ENCODE data around the gene NACA2. TPM values are rescaled to one million over a fixed set of nuclear protein-coding genes. Genes with fewer than 3 reads are reported as not detected.

Gene NACA2
- total and polyA plus RNA-seq, 2 of the 13 experiments (the other 11 are each of a cell fraction or from before 2014, with no cell fraction given), result 0.21 TPM; not detected in 1

- Histone ChIP-seq H3K9ac (ENCODE audit: insufficient read depth, low read depth, low read length) (no peak overlapping the region), H3K27ac (ENCODE audit: extremely low read length, insufficient read depth, low read length) (no peak overlapping the region), H3K27me3 (ENCODE audit: control insufficient read depth in 1 of 2, insufficient read depth in 2 of 2, low read length in 2 of 2) (no peaks in the 10 kb centered on the region), H3K79me2 (ENCODE audit: insufficient read depth, low read length) (no peaks in the 10 kb centered on the region), H3K4me2 (ENCODE audit: low read depth, low read length) (peak overlapping the region; percentile 85), H2AFZ (ENCODE audit: low read length) (peak overlapping the region; percentile 4), H3K36me3 (replicated peaks in 1 of 2; ENCODE audit: control insufficient read depth in 1 of 2, insufficient read depth in 2 of 2, low read length in 2 of 2) (no peaks in the 10 kb centered on the region), H3K9me3 (ENCODE audit: low read length) (no peaks in the 10 kb centered on the region), H3K4me1 (ENCODE audit: insufficient read depth, low read length) (peaks cover 53% of the 10 kb centered on the region), H3K4me3 (replicated peaks in 1 of 3; ENCODE audit: insufficient read depth in 1 of 3, low read depth in 2 of 3, low read length in 3 of 3) (no peak overlapping the region; a peak in 2 of 6 replicates), H4K20me1 (ENCODE audit: insufficient read depth, low read length) (no peaks in the 10 kb centered on the region)
- CTCF ChIA-PET (ENCODE audit: low intra/inter-chr PET ratio, low total read pairs), result interaction anchor here (1.3 to 2.2 kb wide), 4 partner anchors 29 to 168 kb away, joined by 7 to 16 read pairs (median 8); no protein-coding TSS in a partner anchor
- 26% methylated on average over 2 of the region's 2 CpGs for WGBS (ENCODE audit: low lambda C conversion rate)
- in situ Hi-C loops (cut with HindIII; ENCODE audit: extremely low pct_ligation_motif_present, low pct_unique_long_range_greater_than_20kb), result loop anchor here (5.0 kb wide), 1 partner anchor 168 kb away; no protein-coding TSS in a partner anchor
- FAIRE-seq (no peak), DNase-seq (ENCODE audit: low spot score) (no peak), ATAC-seq (peak; percentile 42)
- no TSS peak for BruUV-seq (replicated peaks)
- POLR2A ChIA-PET, result interaction anchor here (1.1 kb wide), 1 partner anchor 12 kb away, joined by 4 read pairs; no protein-coding TSS in a partner anchor
- intact Hi-C loops (cut with micrococcal nuclease; ENCODE audit: unreplicated experiment), result loop anchor here (1.0 to 10.0 kb wide), 2 partner anchors 168 to 606 kb away; no protein-coding TSS in a partner anchor
- TF ChIP-seq CREM (IDR thresholded peaks at IDR 0.05) (0 out of 2 replicates have a peak, but pooled peaks have one; percentile 2), CREM (CRISPR knock-in tag; IDR thresholded peaks at IDR 0.05) (no peak), DRAP1 (CRISPR knock-in tag; IDR thresholded peaks at IDR 0.05) (no peak), TGIF2 (CRISPR knock-in tag; IDR thresholded peaks at IDR 0.05) (no peak), HNRNPL (IDR thresholded peaks at IDR 0.05; ENCODE audit: low read depth, low read length) (no peak), JUNB (CRISPR knock-in tag; IDR thresholded peaks at IDR 0.05; ENCODE audit: borderline replicate concordance) (no peak), POLR2G (IDR thresholded peaks at IDR 0.05; ENCODE audit: low read depth, low read length) (no peak), ZNF589 (CRISPR knock-in tag; conservative IDR thresholded peaks at IDR 0.05) (no peak), ZSCAN30 (CRISPR knock-in tag; IDR thresholded peaks at IDR 0.05) (0 out of 2 replicates have a peak, but pooled peaks have one; percentile 72)
These were observed 10.5 kb downstream of the NACA2 start for GRCh38 chr17:61580502-61580901.

All from HepG2 (cell line).